ENCODE results near the gene TNIK.

TNIK gene

GRCh38 chr3:171340434-171340833, 119.8 kb downstream of the TNIK start:
- no peak overlapping the region for H3K4me3 ChIP-seq (ENCODE audit: low read length)
- no peak for DNase-seq (ENCODE audit: low read depth)
- no peak for TF ChIP-seq CTCF (conservative IDR thresholded peaks at IDR 0.05; ENCODE audit: low read length)

- no peak for TF ChIP-seq CTCF (conservative IDR thresholded peaks at IDR 0.05; ENCODE audit: low read length)
- DNase-seq (ENCODE audit: low read depth): no peak
- H3K4me3 ChIP-seq (ENCODE audit: low read length): no peak overlapping the region
Measured at GRCh38 chr3:171339598-171339997, 120.6 kb downstream of the TNIK start.

DNA sequence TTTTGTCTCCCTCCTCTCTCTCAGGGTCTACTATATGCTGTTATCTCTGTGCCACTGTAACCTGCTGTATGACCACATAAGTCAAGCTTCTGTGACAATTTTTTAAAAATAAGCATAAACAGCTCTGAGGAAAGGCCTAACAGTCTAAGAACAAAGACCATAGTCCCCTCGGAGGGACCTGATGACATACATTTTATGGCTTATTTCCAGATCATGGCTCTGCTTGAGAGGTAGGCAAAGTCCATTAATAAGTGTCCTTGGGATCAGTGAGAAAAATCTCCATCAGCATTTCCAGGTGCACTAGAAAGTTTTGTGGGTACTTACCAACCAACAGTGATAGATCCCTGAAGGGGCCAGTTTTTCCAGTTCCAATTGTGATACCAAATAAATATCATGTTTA, 123.8 kb downstream of the TNIK start:
- no peak for DNase-seq (ENCODE audit: low read depth)
- H3K4me3 ChIP-seq (ENCODE audit: low read length): no peak overlapping the region
- TF ChIP-seq CTCF (conservative IDR thresholded peaks at IDR 0.05; ENCODE audit: low read length): no peak

- no peak overlapping the region for H3K4me3 ChIP-seq (ENCODE audit: low read length)
- TF ChIP-seq CTCF (conservative IDR thresholded peaks at IDR 0.05; ENCODE audit: low read length): no peak
- DNase-seq (ENCODE audit: low read depth): no peak
Measured at GRCh38 chr3:171335559-171335958, 124.6 kb downstream of the TNIK start.

DNA sequence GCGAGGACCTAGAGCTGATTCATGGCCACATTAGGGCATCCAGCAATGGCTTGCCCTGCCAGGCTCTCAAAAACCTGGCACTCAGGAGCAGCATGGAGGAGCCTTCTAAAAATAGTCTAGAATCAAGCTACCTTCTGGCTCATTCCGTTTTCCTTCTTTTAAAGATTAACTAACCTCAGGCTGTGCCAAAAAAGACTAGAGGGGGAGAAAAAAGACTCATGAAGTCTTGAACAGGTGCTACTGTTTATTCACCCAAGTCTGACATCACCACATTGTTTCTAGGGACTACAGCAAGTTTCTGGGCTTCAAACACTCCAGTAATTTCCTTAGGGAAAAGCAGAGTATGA, 125.8 kb downstream of the TNIK start:
- no peak for DNase-seq (ENCODE audit: low read depth)
- no peak for TF ChIP-seq CTCF (conservative IDR thresholded peaks at IDR 0.05; ENCODE audit: low read length)
- H3K4me3 ChIP-seq (ENCODE audit: low read length): no peak overlapping the region

- no peak for TF ChIP-seq CTCF (conservative IDR thresholded peaks at IDR 0.05; ENCODE audit: low read length)
- DNase-seq (ENCODE audit: low read depth): no peak
- H3K4me3 ChIP-seq (ENCODE audit: low read length): no peak overlapping the region
Measured at GRCh38 chr3:171333784-171334464, 126.3 kb downstream of the TNIK start.

- H3K4me3 ChIP-seq (ENCODE audit: low read length): no peak overlapping the region
- no peak for DNase-seq (ENCODE audit: low read depth)
- no peak for TF ChIP-seq CTCF (conservative IDR thresholded peaks at IDR 0.05; ENCODE audit: low read length)
Measured at GRCh38 chr3:171330938-171331337, 129.3 kb downstream of the TNIK start.
